Suprapubic skin (tissue), 4 donors: Measurements from ENCODE around the gene PHKB. TPM values are rescaled to one million over a fixed set of nuclear protein-coding genes. Genes with fewer than 3 reads are reported as not detected.

ENCODE experiments used
- DNase-seq, 2 donors: peaks; one replicate each; pipeline ENCODE4 v3.0.0-alpha.2; 2019; ENCODE audit warnings: low spot score in 2 of 2
- H3K27ac ChIP-seq: fragments of 200-600 bp; sonication (generic); one replicate; pipeline ENCODE4 v1.5.1; 2019
- H3K27me3 ChIP-seq: fragments of 200-600 bp; sonication (generic); one replicate; pipeline ENCODE4 v1.5.1; 2019
- H3K36me3 ChIP-seq: fragments of 200-600 bp; sonication (generic); one replicate; pipeline ENCODE4 v1.5.1; 2019
- H3K4me1 ChIP-seq: fragments of 200-600 bp; sonication (generic); one replicate; pipeline ENCODE4 v1.5.1; 2019
- H3K4me3 ChIP-seq: fragments of 200-600 bp; sonication (generic); one replicate; pipeline ENCODE4 v1.5.1; 2019; ENCODE audit warnings: mild to moderate bottlenecking
- H3K9me3 ChIP-seq: fragments of 200-600 bp; sonication (generic); one replicate; pipeline ENCODE4 v1.5.1; 2019
- CTCF ChIP-seq, 2 donors: fragments of 200-600 bp in 1 of 2; fragments of 450-650 bp in 1 of 2; sonication (generic) in 1 of 2; IDR thresholded peaks; one replicate each; pipeline ENCODE4 v1.5.1; 2016 to 2019; ENCODE audit warnings: antibody characterized with exemption in 2 of 2, mild to moderate bottlenecking in 1 of 2, moderate library complexity in 1 of 2
- EP300 ChIP-seq: sonication (generic); formaldehyde crosslinking; IDR thresholded peaks from one replicate; pipeline ENCODE4 v1.6.1; 2017; ENCODE audit warnings: antibody characterized with exemption
- POLR2A ChIP-seq, 2 donors: fragments of 450-650 bp; IDR thresholded peaks; one replicate each; pipeline ENCODE4 v1.6.1; 2017; ENCODE audit warnings: antibody characterized with exemption in 2 of 2, mild to moderate bottlenecking in 2 of 2, moderate library complexity in 2 of 2
- POLR2AphosphoS5 ChIP-seq, 3 donors: sonication (generic); formaldehyde crosslinking; IDR thresholded peaks; one replicate each; pipeline ENCODE4 v1.6.1; 2017; ENCODE audit warnings: antibody characterized with exemption in 3 of 3
- WGBS: methylation state at CpG from one replicate; pipeline ENCODE4 v1.1.5; 2018; 5-methylcytosine and 5-hydroxymethylcytosine counted together
- total RNA-seq, 4 donors: library from RNA; depleted of rRNA; stranded (reverse); fragments of >200 nt; gene quantifications; one replicate each; pipeline ENCODE4 v1.1.0, GENCODE V29; 2016

The PHKB gene
- total RNA-seq, 4 donors from 2014 or later = 28.7 to 92.9 (median 43.1) TPM

GRCh38 chr16:47492036-47492427 is 30.9 kb downstream of the PHKB start:
- Histone ChIP-seq H3K4me1 (peaks cover 7% of the 10 kb centered on the region), H3K4me3 (no peak overlapping the region), H3K36me3 (peaks cover 6% of the 10 kb centered on the region), H3K27me3 (no peaks in the 10 kb centered on the region), H3K9me3 (peaks cover 5% of the 10 kb centered on the region), H3K27ac (peak overlapping the region; percentile 63)
- no peak for TF ChIP-seq CTCF (IDR thresholded peaks at IDR 0.05)
- DNase-seq = no peak
- WGBS = 57% methylated on average over 1 of the region's 1 CpG

- 79% methylated on average over 10 of the region's 10 CpGs for WGBS
- H3K36me3 ChIP-seq = peaks cover 2% of the 10 kb centered on the region
- H3K9me3 ChIP-seq = peaks cover 5% of the 10 kb centered on the region
- peaks cover 7% of the 10 kb centered on the region for H3K4me1 ChIP-seq
- H3K27ac ChIP-seq = peak overlapping the region; percentile 63
- DNase-seq = peak in 1 of 2 donors; percentile 79
- H3K27me3 ChIP-seq = no peaks in the 10 kb centered on the region
- TF ChIP-seq POLR2A (IDR thresholded peaks at IDR 0.05) (no peak), POLR2AphosphoS5 (IDR thresholded peaks at IDR 0.05) (no peak), CTCF (IDR thresholded peaks at IDR 0.05) (no peak), EP300 (no peak)
- peak overlapping the region; percentile 8 for H3K4me3 ChIP-seq
Observed at GRCh38 chr16:47492428-47493377, 31.6 kb downstream of the PHKB start.

GRCh38 chr16:47493381-47494337 is 32.5 kb downstream of the PHKB start:
- peak overlapping the region; percentile 46 for H3K27ac ChIP-seq
- 88% methylated on average over 9 of the region's 9 CpGs for WGBS

GRCh38 chr16:47499080-47499699 is 38.1 kb downstream of the PHKB start:
- Histone ChIP-seq H3K36me3 (peaks cover 48% of the 10 kb centered on the region), H3K4me3 (no peak overlapping the region), H3K4me1 (no peaks in the 10 kb centered on the region), H3K27me3 (no peaks in the 10 kb centered on the region), H3K27ac (no peak overlapping the region), H3K9me3 (no peaks in the 10 kb centered on the region)
- DNase-seq = no peak
- WGBS = 92% methylated on average over 2 of the region's 2 CpGs
- TF ChIP-seq EP300 = no peak
- TF ChIP-seq POLR2AphosphoS5 (IDR thresholded peaks at IDR 0.05) = no peak
- no peak for TF ChIP-seq CTCF (IDR thresholded peaks at IDR 0.05)
- no peak for TF ChIP-seq POLR2A (IDR thresholded peaks at IDR 0.05)

More at GRCh38 chr16:47493381-47494337, 32.5 kb downstream of the PHKB start:
- DNase-seq = no peak
- TF ChIP-seq EP300 (no peak), CTCF (IDR thresholded peaks at IDR 0.05) (no peak), POLR2AphosphoS5 (IDR thresholded peaks at IDR 0.05) (no peak), POLR2A (IDR thresholded peaks at IDR 0.05) (no peak)
- Histone ChIP-seq H3K4me3 (peak overlapping the region; percentile 8), H3K27me3 (no peaks in the 10 kb centered on the region), H3K36me3 (peaks cover 5% of the 10 kb centered on the region), H3K9me3 (peaks cover 5% of the 10 kb centered on the region), H3K4me1 (peaks cover 7% of the 10 kb centered on the region)
